T follicular helper cell (primary cell): ENCODE measurements around the gene SLC30A7.

ENCODE experiments used
- DNase-seq: peaks from one replicate; pipeline ENCODE4 v3.0.0-alpha.2; 2020; ENCODE audit warnings: low read depth

SLC30A7 gene

GRCh38 chr1:100979631-100980030 lies 83.7 kb downstream of the SLC30A7 start:
- no peak for DNase-seq

GRCh38 chr1:100982793-100983192 lies 86.9 kb downstream of the SLC30A7 start:
- no peak for DNase-seq

- DNase-seq = no peak
These were observed 92.2 kb downstream of the SLC30A7 start for GRCh38 chr1:100988121-100988520.

- DNase-seq = no peak
These were observed 93.6 kb downstream of the SLC30A7 start for GRCh38 chr1:100989306-100990077.

GRCh38 chr1:100995198-100995988 lies 99.5 kb downstream of the SLC30A7 start:
- no peak for DNase-seq

- DNase-seq = no peak
These were observed 102.5 kb downstream of the SLC30A7 start for GRCh38 chr1:100998426-100998825.

DNA sequence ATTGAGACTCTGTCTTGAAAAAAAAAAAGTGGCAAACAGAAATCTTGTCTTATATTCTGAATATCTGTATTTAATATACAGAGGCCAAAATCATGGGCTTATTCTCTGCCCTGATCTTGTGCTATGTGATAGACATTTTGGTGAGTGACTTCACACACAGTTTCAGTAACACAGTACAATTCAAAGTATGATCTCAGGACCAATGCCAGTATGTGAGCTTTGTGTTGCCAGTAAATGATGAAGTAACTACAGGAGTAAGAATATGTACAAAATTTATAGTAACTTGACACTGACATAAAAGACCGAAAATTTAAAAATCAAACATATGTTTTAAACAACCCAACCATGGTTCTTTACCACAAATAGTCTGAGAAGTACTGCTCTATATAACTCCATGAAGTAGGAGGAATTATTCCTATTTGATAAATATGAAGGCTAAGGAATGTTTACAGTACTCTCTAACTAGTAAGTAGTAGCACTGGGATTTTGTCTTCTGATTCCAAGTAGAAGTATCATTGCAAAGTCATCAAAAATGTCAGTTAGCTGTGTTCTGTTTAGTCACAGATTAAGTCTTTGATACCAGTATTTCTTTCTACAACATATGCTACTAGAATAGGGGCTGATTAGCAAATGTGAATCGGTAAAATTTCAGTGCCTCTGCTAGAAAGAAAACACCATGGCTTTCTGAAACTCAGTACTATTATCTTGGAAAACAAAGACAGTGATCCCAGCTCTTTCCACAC lies 104.4 kb downstream of the SLC30A7 start:
- DNase-seq = no peak

DNA sequence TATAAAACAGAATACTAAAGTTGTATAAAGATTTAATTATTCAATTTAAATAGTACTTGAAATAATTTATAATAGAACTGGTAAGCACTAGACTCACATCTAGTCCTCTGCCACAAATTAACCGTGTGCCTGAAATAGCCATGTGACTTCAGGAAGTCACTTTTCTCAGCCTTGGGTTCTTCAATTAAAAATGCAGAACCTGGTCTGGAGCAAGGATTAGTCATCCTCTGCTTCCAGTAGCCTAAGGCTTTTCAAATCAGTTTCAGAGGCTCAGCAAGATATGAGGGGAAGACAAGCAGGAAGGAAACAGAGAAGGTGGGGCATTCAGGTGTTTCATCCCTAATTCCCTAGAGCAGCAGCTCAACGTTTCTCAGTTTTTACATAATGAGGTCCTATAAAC lies 106.7 kb downstream of the SLC30A7 start:
- no peak for DNase-seq

DNA sequence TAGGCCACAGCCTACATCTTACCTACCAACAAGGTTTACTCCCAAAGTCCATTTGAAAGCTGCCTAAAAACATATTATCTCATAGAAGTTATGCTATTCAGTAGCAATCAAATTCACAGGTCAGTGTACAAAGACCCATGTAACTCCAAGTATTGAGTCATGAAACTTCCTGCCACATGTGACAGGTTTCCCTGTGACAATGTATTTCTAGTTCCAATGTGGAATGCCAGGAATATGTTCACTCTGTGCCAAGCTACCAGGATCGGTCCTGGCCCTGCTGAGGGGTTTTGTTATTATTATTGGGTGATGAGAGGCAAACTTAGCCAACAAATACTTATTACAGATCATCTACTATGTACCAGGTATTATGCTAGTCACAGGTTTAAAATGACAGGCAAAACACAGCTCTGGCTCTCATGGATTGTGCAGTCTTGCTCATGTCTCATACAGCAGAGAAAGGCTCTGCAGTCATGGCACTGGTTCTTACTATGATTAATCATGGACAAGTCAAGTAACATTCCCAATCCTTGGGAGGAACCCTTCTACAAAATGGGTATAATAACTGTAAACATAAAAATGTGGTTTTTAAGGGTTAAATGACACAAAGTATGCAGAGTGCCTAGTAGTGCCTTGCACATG lies 107.2 kb downstream of the SLC30A7 start:
- no peak for DNase-seq

GRCh38 chr1:101004061-101004460 lies 108.2 kb downstream of the SLC30A7 start:
- no peak for DNase-seq

DNA sequence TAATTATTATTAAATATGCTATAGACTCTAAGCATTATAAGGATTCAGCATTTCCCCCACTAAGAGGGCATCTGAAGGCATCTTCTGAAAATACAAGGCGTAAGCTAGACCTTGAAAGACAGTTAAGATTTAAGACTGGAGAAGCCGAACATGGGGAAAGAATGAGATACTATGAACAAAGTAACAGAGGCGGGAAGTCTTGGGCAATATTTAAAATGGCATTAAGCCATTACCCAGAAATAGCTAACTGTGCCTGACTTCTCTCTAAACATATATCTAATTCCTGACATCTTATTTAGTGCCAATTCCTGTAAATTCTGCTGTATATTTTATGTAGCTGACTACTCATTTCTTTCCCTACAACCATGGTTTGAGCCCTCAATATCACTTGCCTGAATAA lies 108.8 kb downstream of the SLC30A7 start:
- DNase-seq = no peak

GRCh38 chr1:101005183-101005582 lies 109.3 kb downstream of the SLC30A7 start:
- no peak for DNase-seq

DNA sequence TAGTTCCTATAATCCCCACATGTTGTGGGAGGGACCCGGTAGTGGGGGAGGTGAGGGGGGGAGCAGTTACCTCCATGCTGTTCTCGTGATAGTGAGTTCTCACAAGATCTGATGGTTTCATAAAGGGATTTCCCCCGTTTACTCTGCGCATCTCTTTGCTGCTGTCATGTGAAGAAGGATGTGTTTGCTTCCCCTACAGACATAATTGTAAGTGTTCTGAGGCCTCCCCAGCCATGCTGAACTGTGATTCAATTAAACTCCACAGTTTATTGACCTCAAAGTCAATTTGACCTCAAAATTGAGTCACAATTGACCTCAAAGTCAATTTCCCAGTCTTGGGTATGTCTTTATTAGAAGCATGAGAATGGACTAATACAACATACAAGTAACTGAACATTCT lies 110.0 kb downstream of the SLC30A7 start:
- no peak for DNase-seq

DNA sequence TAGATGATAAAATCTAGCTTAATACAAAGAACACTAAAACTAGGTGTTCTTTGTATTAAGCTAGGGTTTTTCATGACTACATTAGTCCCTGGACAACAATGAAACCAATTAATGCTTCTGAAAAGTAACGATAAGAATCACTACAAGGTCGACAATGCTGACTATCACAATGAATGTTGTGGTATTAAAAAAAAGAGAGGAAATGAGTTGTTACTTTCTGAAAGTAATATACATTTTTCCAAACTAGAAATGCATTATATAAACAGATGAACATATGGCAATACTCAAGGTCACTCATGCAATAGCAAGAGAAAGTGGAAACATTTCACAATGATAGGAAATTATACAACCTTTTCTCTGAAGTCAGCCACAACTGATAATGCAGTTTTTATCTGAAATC lies 110.7 kb downstream of the SLC30A7 start:
- no peak for DNase-seq

DNA sequence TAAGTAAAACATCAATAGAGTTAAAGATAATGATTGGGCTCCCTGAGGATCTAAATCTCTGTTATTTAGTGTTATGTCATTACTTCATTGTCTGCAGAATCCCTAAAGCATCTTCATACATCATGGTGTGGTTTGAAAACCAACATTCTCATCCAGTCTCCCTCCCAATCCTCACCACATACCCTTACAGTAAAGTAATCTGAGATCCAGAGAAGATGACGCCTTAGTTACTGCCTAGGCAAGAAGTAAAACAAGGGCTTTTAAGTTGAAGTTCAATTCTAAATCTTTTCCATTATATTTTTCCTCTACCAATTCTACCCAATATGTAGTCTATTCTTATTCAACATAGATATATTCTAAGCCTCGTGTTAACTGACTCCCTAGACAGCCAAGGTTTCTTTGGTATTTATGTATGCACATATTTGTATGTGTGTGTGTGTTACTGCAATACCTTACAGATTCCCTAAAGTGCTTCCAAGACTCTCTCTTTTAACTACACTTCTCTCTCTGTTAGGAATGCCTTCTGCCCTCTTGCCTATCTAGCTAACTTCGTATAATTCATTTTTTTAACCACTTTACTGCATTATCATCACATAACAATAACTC lies 112.4 kb downstream of the SLC30A7 start:
- no peak for DNase-seq

DNA sequence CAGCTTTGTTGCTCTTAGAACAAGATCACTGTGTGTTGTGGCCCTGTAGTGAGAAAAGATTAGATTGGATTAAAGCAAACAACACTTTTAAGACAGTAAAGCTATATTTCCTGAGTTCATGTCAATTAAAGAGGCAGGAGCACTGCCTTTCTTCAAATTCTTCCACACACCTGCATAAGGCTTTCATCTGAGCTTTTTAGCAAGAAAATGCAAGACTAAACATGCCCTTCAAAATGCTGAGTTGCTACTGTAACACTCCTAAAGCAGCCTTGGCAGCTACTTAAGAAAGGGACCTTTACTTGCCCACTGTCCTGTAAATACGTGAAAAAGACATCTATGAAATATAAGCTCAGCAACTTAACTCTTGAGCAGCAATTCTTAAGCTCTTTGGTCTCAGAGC lies 117.9 kb downstream of the SLC30A7 start:
- DNase-seq = no peak

GRCh38 chr1:101017448-101017847 lies 121.6 kb downstream of the SLC30A7 start:
- DNase-seq = no peak

GRCh38 chr1:101022294-101022693 lies 126.4 kb downstream of the SLC30A7 start:
- no peak for DNase-seq

- DNase-seq = no peak
These were observed 129.4 kb downstream of the SLC30A7 start for GRCh38 chr1:101025283-101025656.

- DNase-seq = peak; percentile 79
These were observed 130.0 kb downstream of the SLC30A7 start, which contains the start of gene DPH5 for GRCh38 chr1:101025657-101026429. Gene DPH5 (minus strand): TSS chr1:101025784. CDS start chr1:101025443, 341 bp downstream.

GRCh38 chr1:101026430-101026788 lies 130.5 kb downstream of the SLC30A7 start:
- DNase-seq = no peak
